ENCODE results near the gene CDK5RAP2.

CDK5RAP2 gene

DNA sequence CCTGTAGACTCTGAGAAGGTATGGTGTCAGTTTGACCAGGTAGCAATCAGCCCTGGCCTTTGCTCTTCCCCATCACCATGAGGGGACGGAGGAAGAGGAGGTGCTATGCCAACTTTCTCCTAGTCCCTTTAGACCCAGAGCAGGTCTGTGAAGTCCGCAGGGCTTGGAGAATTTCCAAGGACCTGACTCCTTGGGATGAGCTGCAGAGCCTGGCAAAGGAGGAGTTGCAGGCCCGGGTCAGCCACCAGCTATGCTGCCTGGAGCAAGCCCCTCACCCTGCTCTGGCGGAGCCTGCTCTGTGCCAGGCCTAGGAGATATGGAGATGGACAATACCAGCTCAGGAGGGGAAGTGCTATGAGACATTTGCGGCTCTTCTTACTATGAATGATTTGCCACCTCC lies 188.3 kb downstream of the CDK5RAP2 start:
- TF ChIP-seq, protein P1, sequence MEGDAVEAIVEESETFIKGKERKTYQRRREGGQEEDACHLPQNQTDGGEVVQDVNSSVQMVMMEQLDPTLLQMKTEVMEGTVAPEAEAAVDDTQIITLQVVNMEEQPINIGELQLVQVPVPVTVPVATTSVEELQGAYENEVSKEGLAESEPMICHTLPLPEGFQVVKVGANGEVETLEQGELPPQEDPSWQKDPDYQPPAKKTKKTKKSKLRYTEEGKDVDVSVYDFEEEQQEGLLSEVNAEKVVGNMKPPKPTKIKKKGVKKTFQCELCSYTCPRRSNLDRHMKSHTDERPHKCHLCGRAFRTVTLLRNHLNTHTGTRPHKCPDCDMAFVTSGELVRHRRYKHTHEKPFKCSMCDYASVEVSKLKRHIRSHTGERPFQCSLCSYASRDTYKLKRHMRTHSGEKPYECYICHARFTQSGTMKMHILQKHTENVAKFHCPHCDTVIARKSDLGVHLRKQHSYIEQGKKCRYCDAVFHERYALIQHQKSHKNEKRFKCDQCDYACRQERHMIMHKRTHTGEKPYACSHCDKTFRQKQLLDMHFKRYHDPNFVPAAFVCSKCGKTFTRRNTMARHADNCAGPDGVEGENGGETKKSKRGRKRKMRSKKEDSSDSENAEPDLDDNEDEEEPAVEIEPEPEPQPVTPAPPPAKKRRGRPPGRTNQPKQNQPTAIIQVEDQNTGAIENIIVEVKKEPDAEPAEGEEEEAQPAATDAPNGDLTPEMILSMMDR (conservative IDR thresholded peaks at IDR 0.05) = no peak
- H3K27ac ChIP-seq = no peak overlapping the region

DNA sequence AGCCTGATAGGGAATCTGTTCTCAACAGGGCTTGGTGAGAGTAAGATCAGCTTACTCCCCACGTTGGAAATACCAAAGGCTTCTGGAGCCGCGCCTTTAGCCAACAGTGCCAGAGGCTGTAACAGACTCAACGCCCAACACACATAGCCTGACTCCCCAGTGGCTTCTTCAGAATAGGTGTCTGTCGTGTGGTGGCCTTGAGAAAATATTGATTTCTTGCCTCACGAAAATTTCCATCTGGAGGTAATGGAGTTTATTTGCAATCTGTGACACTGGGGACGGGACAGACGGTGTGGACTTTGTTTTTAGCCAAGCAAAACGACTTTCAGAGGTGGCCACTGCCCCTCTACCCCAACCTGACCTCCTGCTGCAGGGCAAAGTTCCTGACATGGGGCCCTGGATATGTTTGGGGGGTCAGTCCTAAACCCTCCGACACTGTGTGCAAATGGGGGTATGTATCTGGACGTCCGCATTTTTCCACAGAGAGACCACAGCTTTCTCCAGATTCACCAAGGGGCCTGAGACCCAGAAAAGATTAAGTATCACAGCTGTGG lies 189.3 kb downstream of the CDK5RAP2 start:
- no peak overlapping the region for H3K27ac ChIP-seq
- TF ChIP-seq, protein P1 (conservative IDR thresholded peaks at IDR 0.05) = no peak

DNA sequence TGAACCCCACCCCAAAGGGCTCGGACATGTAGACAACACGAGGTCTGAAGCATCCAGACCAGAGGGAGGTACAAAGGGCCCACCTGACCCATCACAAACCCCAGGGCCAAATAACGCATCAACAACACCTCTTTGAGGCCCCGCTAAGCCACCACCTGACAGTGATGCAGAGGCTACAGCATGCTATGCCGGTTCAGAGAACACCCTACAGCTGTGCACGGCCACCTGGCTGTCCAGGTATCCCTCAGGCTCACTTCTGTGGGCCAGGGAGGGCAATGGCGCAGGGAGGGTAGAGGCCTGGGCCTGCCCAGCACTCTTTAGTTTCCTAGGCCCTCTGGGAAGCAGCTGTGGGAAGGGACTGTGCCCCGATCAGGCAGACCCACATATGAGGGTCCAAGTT lies 190.1 kb downstream of the CDK5RAP2 start:
- TF ChIP-seq, protein P1 (conservative IDR thresholded peaks at IDR 0.05) = no peak

DNA sequence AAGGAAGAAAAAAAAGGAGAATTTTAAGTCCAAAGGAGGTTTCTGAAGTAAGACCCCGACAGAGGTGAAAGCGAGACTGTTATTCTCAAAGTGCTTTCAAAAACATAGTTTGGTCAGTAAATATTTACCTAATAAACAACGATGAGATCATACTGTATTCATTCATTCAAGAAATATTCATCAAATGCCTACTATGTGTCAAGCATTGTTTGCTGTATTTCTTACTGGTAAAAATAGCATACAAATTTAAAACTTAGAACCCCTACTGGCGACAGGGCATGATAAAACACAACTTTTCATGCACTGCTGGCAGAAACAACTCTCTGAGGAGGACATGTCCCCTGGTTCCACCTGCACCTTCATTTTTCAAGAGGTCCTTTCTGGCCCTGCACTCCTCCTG lies 190.7 kb downstream of the CDK5RAP2 start:
- H3K27ac ChIP-seq = no peak overlapping the region
- TF ChIP-seq, protein P1 (conservative IDR thresholded peaks at IDR 0.05) = no peak

More for the DNA sequence above, 190.1 kb downstream of the CDK5RAP2 start:
- H3K27ac ChIP-seq = no peak overlapping the region

DNA sequence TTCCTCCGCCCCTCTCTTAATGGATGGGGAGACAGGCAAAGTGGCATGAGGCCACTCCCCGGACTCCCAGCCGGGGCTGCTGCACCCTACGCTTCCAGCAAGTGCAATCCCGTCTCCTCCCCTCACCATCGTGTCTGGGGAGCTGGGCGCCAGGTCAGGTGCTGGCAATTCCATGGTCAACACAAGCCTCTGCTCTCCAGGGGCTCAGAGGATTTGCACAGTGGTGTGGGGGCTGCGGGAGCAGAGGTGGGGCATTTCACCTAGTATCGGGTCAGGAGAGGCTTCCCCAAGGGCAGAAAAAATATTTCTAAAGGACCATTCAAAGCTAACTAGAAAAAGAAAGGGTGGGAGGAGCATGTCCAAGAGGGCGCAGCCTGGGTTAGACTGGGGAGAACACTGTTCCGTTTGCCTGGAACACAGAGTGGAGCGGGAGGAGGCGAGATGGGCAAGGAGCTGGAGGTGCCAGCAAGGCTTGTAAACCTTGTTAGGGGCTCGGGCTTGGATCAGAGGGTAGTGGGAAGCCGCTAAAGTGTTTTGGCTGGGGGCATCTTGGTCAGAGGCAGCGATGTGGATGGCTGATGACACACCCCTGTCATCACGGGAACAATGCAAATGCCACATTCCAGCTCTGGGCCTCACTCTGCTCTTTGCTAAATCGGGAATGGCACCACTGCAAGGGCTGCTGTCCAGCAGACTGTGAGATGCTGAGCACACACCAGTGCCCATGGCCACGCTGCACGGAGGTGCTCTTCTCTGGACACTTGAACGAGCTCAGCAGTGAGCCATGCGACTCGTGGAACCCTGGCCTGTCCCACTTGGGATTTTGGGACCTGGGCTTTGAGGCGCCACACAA lies 191.7 kb downstream of the CDK5RAP2 start:
- TF ChIP-seq, protein P1 (conservative IDR thresholded peaks at IDR 0.05) = no peak
- H3K27ac ChIP-seq = peak overlapping the region; percentile 87

DNA sequence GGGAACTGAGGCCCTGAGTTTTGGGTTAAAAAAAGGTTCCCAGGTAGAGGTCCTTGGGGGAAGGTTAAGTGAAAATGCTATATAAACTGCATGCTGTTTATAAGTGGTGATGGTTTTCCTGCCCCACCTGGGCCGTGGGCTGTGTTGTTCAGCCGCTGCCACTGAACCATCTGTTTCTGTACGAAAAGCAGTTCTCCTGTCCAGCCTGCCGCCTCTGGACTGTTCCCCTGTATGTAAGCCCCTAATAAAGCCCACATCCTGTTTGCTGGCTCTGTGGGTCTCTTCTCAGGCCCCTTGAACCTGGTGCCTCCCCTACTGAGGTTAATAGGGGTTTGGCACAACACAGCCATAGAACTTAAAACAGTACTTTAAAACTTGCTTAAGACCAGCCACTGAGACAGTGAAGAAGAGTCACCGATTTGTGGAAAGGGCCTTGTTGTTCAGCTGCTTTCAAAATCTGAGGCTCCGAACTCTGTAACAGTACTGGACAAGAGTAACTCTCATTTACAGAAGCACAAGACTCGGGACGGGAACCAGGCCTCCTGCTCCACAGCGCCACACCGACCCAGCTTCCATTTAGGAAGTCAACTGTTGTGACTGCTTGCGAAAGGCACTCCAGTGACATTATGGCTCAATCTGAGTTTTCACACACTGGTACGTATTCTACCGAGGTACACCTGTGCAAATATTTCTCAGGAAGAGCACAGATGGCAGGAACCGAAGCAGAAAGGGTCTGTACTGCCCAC lies 192.5 kb downstream of the CDK5RAP2 start:
- peak overlapping the region; percentile 87 for H3K27ac ChIP-seq
- TF ChIP-seq, protein P1 (conservative IDR thresholded peaks at IDR 0.05) = no peak
